NB4 (cell line): ENCODE data around the gene AHRR.
A peak's percentile ranks its signal among the peaks of the same experiment; 100 is the strongest.

Source experiments
- CTCF ChIP-seq: IDR thresholded peaks from one replicate; pipeline ENCODE4 v1.5.1; 2012; ENCODE audit warnings: low read depth, low read length
- MAX ChIP-seq: IDR thresholded peaks from 2 replicates; pipeline ENCODE4 v1.6.1; 2011; ENCODE audit warnings: low read depth, low read length
- MYC ChIP-seq: IDR thresholded peaks from 2 replicates; pipeline ENCODE4 v1.6.1; 2011; ENCODE audit warnings: low read depth, low read length
- POLR2A ChIP-seq: IDR thresholded peaks from 2 replicates; pipeline ENCODE4 v1.6.1; 2011; ENCODE audit warnings: mild to moderate bottlenecking; ENCODE audit not compliant: insufficient read length; ENCODE audit errors: extremely low read depth

GRCh38 chr5:471750-472058 is 150.2 kb downstream of the AHRR start:
- no peak for TF ChIP-seq POLR2A
- TF ChIP-seq CTCF = no peak
- peak; percentile 49; the same call in 1 of the 2 replicates for TF ChIP-seq MAX
- TF ChIP-seq MYC = no peak
